ENCODE measurements around the gene LHFPL6. TPM values are rescaled to one million over a fixed set of nuclear protein-coding genes. Genes with fewer than 3 reads are reported as not detected.

Gene LHFPL6
- total and polyA plus RNA-seq, 2 experiments from 2014 or later, result 12.1 to 14.1 TPM

- WGBS (ENCODE audit: low lambda C conversion rate, missing lambda C conversion rate), result 77% methylated on average over 4 of the region's 4 CpGs
- TF ChIP-seq EZH2 (IDR thresholded peaks at IDR 0.05; ENCODE audit: borderline replicate concordance) (no peak), CTCF (IDR thresholded peaks at IDR 0.05; ENCODE audit: poor library complexity) (no peak), EZH2phosphoT487 (IDR thresholded peaks at IDR 0.05; ENCODE audit: low read depth, severe bottlenecking, unreplicated experiment) (no peak)
- Histone ChIP-seq H3K4me1 (ENCODE audit: insufficient read depth) (no peaks in the 10 kb centered on the region), H3K36me3 (replicated peaks; ENCODE audit: insufficient read depth, low read depth) (no peaks in the 10 kb centered on the region), H3K4me3 (no peak overlapping the region), H3K4me2 (no peak overlapping the region), H3K79me2 (no peaks in the 10 kb centered on the region), H3K9me2 (replicated peaks; ENCODE audit: insufficient read depth) (no peaks in the 10 kb centered on the region), H3K9me3 (ENCODE audit: low read depth) (no peaks in the 10 kb centered on the region), H4K20me1 (ENCODE audit: insufficient read depth, poor library complexity, severe bottlenecking) (no peaks in the 10 kb centered on the region), H3K27me3 (no peaks in the 10 kb centered on the region), H2AFZ (no peak overlapping the region), H3K27ac (no peak overlapping the region)
- no peak for DNase-seq (ENCODE audit: low spot score)
These were observed 239.6 kb downstream of the LHFPL6 start for GRCh38 chr13:39363382-39363772.

GRCh38 chr13:39362652-39363381 lies 240.2 kb downstream of the LHFPL6 start:
- WGBS (ENCODE audit: low lambda C conversion rate, missing lambda C conversion rate), result 75% methylated on average over 5 of the region's 5 CpGs

GRCh38 chr13:39353988-39354387 lies 249.0 kb downstream of the LHFPL6 start:
- 100% methylated on average over 1 of the region's 1 CpG for WGBS (ENCODE audit: low lambda C conversion rate, missing lambda C conversion rate)
- Histone ChIP-seq H3K4me1 (ENCODE audit: insufficient read depth) (no peaks in the 10 kb centered on the region), H4K20me1 (ENCODE audit: insufficient read depth, poor library complexity, severe bottlenecking) (no peaks in the 10 kb centered on the region), H3K27ac (no peak overlapping the region), H3K79me2 (no peaks in the 10 kb centered on the region), H3K36me3 (replicated peaks; ENCODE audit: insufficient read depth, low read depth) (no peaks in the 10 kb centered on the region), H3K4me2 (no peak overlapping the region), H3K9me2 (replicated peaks; ENCODE audit: insufficient read depth) (no peaks in the 10 kb centered on the region), H3K27me3 (no peaks in the 10 kb centered on the region), H3K9me3 (ENCODE audit: low read depth) (no peaks in the 10 kb centered on the region), H3K4me3 (no peak overlapping the region), H2AFZ (no peak overlapping the region)
- TF ChIP-seq EZH2 (IDR thresholded peaks at IDR 0.05; ENCODE audit: borderline replicate concordance) (no peak), EZH2phosphoT487 (IDR thresholded peaks at IDR 0.05; ENCODE audit: low read depth, severe bottlenecking, unreplicated experiment) (no peak)
- no peak for DNase-seq (ENCODE audit: low spot score)

More at GRCh38 chr13:39362652-39363381, 240.2 kb downstream of the LHFPL6 start:
- H3K9me2 ChIP-seq (replicated peaks; ENCODE audit: insufficient read depth), result no peaks in the 10 kb centered on the region
- no peaks in the 10 kb centered on the region for H3K4me1 ChIP-seq (ENCODE audit: insufficient read depth)
- no peak overlapping the region for H3K4me2 ChIP-seq
- H3K27me3 ChIP-seq, result no peaks in the 10 kb centered on the region
- no peaks in the 10 kb centered on the region for H4K20me1 ChIP-seq (ENCODE audit: insufficient read depth, poor library complexity, severe bottlenecking)
- TF ChIP-seq EZH2 (IDR thresholded peaks at IDR 0.05; ENCODE audit: borderline replicate concordance) (no peak), CTCF (IDR thresholded peaks at IDR 0.05; ENCODE audit: poor library complexity) (no peak), EZH2phosphoT487 (IDR thresholded peaks at IDR 0.05; ENCODE audit: low read depth, severe bottlenecking, unreplicated experiment) (no peak)
- H3K4me3 ChIP-seq, result no peak overlapping the region
- no peak overlapping the region for H3K27ac ChIP-seq
- DNase-seq (ENCODE audit: low spot score), result no peak
- no peaks in the 10 kb centered on the region for H3K36me3 ChIP-seq (replicated peaks; ENCODE audit: insufficient read depth, low read depth)
- no peaks in the 10 kb centered on the region for H3K9me3 ChIP-seq (ENCODE audit: low read depth)
- no peaks in the 10 kb centered on the region for H3K79me2 ChIP-seq
- H2AFZ ChIP-seq, result no peak overlapping the region

DNA sequence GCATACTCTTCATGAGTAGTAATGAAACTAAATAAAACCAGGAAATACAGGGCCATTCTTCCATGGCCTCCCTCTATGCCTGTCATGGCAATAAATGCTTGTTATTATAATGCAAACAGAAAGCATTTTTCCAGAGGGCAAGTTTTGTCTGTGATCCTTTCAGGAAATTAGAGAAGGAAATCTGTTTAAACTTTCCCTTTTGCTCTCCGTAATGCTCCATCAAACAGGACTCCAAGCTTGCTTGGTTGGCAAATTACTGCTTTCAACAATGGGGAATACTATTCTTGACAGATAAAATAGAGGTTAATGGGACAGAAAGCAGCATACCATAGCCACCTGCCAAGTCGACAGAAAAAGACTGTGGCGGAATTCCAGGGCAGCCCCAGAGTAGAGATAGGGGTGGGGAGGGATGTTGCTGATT lies 252.5 kb downstream of the LHFPL6 start:
- Histone ChIP-seq H2AFZ (no peak overlapping the region), H3K36me3 (replicated peaks; ENCODE audit: insufficient read depth, low read depth) (no peaks in the 10 kb centered on the region), H3K79me2 (no peaks in the 10 kb centered on the region), H3K27me3 (no peaks in the 10 kb centered on the region), H3K9me2 (replicated peaks; ENCODE audit: insufficient read depth) (no peaks in the 10 kb centered on the region), H3K27ac (no peak overlapping the region), H3K9me3 (ENCODE audit: low read depth) (no peaks in the 10 kb centered on the region), H3K4me2 (peak overlapping the region; percentile 26), H3K4me1 (ENCODE audit: insufficient read depth) (no peaks in the 10 kb centered on the region), H3K4me3 (no peak overlapping the region), H4K20me1 (ENCODE audit: insufficient read depth, poor library complexity, severe bottlenecking) (no peaks in the 10 kb centered on the region)
- TF ChIP-seq EZH2 (IDR thresholded peaks at IDR 0.05; ENCODE audit: borderline replicate concordance) (no peak), CTCF (IDR thresholded peaks at IDR 0.05; ENCODE audit: poor library complexity) (no peak), EZH2phosphoT487 (IDR thresholded peaks at IDR 0.05; ENCODE audit: low read depth, severe bottlenecking, unreplicated experiment) (no peak)
- 43% methylated on average over 3 of the region's 3 CpGs for WGBS (ENCODE audit: low lambda C conversion rate, missing lambda C conversion rate)
- DNase-seq (ENCODE audit: low spot score), result no peak

Data from hepatocyte (in vitro differentiated cells).